LHCN-M2 (cell line): Measurements from ENCODE around the gene CEP170B. TPM values are rescaled to one million over a fixed set of nuclear protein-coding genes. Genes with fewer than 3 reads are reported as not detected.
"Not testable (repeated sequence)": the region's sequence is repeated elsewhere in the genome, so short reads cannot be mapped to it uniquely, and the experiment has no call there.

ENCODE experiments used
- DNase-seq: peaks from one replicate; pipeline ENCODE4 v3.0.0-alpha.2; 2012; ENCODE audit warnings: low read depth
- total RNA-seq: library from RNA; depleted of rRNA; stranded (reverse); fragments of >200 nt; gene quantifications from 2 replicates; pipeline ENCODE4 v1.2.3, GENCODE V29; 2014

Gene CEP170B
- total RNA-seq, 1 experiment from 2014 or later, result 30.3 TPM

- no peak for DNase-seq
Observed at GRCh38 chr14:104888489-104889374, 23.7 kb downstream of the CEP170B start.

GRCh38 chr14:104889375-104889757, 24.3 kb downstream of the CEP170B start:
- no peak for DNase-seq

GRCh38 chr14:104890292-104890691, 25.2 kb downstream of the CEP170B start:
- not testable (repeated sequence) for DNase-seq

- no peak for DNase-seq
Observed at GRCh38 chr14:104891121-104891551, 26.1 kb downstream of the CEP170B start.

- DNase-seq, result no peak
Observed at GRCh38 chr14:104891664-104892530, 26.8 kb downstream of the CEP170B start.

GRCh38 chr14:104892531-104893434, 27.7 kb downstream of the CEP170B start:
- DNase-seq, result no peak

GRCh38 chr14:104893435-104894207, 28.6 kb downstream of the CEP170B start:
- DNase-seq, result no peak

- DNase-seq, result no peak
Observed at GRCh38 chr14:104894331-104895206, 29.5 kb downstream of the CEP170B start.

GRCh38 chr14:104895207-104895785, 30.2 kb downstream of the CEP170B start:
- no peak for DNase-seq

GRCh38 chr14:104895786-104896661, 31.0 kb downstream of the CEP170B start:
- no peak for DNase-seq

GRCh38 chr14:104897330-104898194, 32.5 kb downstream of the CEP170B start:
- no peak for DNase-seq

- DNase-seq, result no peak
Observed at GRCh38 chr14:104898195-104898558, 33.1 kb downstream of the CEP170B start.

GRCh38 chr14:104898870-104899510, 33.9 kb downstream of the CEP170B start:
- DNase-seq, result no peak

- no peak for DNase-seq
Observed at GRCh38 chr14:104899781-104900180, 34.7 kb downstream of the CEP170B start.

GRCh38 chr14:104900639-104901512, 35.8 kb downstream of the CEP170B start:
- no peak for DNase-seq

GRCh38 chr14:104903990-104904389, 38.9 kb downstream of the CEP170B start:
- no peak for DNase-seq
